Globus pallidus (tissue), 1 donor: ENCODE results near the gene CD9.

Experiments used
- DNase-seq: peaks from one replicate; pipeline ENCODE4 v3.0.0-alpha.2; 2015; ENCODE audit warnings: low spot score

CD9 gene

DNA sequence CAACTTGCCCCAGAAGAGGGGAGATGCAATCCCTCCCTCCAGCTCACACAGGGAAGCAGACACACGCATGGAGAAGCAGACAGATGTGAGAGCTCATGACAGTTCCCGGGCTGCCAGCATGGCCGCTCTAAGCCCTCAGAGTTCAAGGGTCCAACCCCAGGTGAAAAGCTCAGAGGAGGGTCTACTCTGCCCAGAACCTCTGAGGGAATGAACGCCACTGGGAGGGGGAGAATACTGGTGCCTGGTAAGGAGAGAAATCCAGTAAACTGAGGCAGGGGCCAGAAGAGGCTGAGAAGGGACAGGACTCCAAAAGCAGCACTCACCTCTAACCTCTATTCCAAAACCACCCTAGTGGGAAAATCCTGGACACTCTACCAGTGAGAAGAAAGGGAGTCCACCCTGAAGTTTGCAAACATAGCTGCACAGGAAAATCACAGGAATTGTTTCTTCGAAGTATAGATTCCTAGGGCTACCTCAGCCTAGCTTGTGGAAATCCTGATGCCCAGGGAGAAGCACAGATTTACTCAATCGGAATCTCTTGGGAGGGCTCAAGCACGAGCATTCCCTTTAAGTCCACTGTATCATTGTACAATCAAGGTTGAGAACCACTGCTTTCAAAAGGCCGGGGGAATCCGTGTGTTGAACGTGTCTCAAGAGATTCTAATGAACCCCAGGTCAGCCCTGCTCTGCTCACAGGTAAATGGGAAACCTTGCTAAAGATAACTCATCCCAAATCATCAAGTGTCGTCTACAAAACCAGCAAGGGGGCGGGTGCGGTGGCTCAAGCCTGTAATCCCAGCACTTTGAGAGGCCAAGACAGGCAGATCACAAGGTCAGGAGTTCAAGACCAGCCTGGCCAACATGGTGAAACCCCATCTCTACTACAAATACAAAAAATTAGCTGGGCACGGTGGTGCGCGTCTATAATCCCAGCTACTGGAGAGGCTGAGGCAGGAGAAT is 76.0 kb downstream of the CD9 start:
- no peak for DNase-seq

DNA sequence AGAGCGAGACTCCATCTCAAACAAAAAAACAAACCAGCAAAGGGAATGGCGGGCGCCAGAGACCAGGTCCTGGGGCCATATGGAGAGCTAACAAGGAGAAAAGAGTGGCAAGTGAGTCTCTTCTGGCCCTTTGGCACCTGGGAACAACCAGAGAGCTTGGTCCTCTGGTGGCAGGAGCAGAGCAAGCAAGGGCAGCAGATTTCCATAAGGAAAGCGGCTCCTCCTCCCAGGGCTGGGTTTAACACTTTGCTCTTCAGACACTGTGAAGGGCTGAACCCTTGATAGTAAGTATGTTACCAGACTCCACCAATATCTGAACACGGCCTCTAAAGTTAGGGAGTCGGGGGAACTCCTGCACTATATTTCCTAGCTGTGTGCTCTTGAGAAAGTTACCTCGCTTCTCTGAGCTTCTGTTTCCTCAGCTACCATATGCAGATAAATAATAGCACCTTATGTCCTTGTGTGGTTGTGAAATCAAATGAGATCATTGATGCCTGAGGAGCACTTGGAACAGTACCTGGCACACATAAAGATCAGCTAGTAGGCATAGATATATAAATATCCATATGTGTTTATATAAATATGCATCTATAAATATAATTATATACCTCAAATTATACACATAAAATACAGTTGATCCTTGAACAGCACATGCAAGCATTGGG is 76.9 kb downstream of the CD9 start:
- DNase-seq = no peak

DNA sequence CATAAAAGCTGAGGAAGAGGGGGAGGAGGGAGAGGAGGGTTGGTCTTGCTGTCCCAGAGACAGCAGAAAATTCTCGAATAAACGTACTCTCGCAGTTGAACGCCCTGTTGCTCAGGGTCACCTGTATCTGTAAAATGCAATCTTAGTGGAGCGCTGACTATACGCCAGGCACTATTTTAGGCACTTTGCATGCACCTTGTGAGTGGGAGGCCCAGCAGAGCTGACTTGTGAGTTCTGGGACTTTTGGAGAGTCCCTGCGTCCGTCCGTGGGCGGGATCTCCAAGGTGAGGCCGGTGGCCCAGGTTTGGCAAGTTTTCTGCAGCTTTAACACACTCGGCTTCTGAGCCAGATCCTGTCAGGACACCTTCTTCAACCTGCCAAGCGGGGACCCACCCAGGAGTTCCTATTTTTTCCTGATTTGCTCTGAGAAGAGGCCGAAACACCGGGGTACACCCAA is 77.8 kb downstream of the CD9 start:
- DNase-seq = no peak

DNA sequence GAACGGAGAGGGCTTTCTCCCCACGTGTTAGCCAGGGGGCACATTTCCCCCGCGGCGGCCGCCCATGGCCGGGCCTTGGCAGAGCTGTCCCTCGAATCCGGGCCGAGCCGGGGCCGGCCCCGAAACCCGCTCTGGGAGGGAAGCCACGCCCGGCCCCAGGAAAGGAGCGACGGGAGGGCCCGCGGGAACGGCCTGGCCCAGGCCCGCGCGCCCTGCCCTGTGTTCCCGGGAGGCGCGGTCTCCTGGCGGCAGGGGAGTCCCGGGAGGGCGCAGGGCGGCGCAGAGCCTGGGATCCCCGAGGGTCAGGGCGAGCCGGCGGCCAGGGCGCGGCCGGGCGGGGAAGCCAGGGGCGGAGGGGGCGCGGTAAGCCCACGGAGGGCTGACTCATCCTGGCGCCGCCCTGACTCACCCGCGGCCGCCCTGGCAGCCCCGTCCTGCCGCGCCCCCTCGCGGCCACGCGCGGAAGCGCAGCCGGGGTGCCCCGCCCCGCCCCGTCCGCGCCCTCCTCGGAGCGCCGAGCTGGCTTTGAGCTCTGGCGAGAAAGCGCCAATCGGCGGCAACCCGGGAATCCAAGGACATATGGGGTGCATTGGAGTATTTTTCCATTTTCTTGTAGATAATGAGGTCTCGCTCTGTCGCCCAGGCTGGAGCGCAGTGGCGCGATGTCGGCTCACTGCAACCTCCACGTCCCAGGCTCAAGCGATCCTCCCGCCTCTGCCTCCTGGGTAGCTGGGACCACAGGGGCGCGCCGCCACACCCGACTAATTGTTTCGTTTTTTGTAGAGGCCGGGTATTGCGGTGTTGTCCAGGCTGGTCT is 78.4 kb downstream of the CD9 start:
- DNase-seq = peak; percentile 78

DNA sequence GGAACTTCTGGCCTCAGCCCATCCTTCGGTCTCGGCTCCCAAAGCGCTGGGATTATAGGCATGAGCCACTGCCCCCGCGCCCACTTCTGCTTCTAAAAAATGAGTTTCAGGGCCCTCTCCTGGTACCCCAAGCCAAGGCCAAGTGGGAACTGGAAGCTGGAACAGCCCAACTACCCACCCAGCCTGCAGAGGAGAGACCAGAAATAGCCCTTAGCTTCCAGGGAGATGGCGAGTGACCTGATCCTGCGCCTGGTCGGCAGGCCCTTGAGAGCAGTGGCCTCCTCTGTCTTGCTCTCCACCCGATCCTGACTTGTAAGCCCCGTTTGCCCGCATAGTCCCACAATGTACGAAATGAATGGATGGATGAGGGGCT is 79.0 kb downstream of the CD9 start:
- DNase-seq = no peak

GRCh38 chr12:6279631-6280030 is 79.4 kb downstream of the CD9 start:
- DNase-seq = no peak

- no peak for DNase-seq
These were observed 79.9 kb downstream of the CD9 start for GRCh38 chr12:6280053-6280469.

DNA sequence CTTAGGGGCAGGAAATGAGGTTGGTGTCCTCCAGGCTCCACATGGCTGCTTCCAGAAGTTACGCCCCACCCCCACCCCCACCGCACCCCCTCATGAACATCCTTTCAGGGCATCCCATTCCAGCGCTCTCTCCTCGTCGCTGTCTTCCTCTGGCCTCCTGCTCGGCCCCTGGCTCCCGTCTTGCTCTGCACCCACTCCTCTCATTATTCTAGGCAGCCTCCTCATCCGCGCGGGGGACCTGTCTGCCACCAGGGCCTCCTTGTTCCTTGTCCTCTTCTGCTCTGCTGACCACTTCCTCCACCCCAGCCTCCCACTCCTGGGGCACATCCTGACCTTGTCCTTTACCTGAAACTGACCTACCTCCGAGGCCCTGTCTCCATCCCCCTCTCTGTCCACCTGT is 80.5 kb downstream of the CD9 start:
- no peak for DNase-seq

- no peak for DNase-seq
These were observed 81.0 kb downstream of the CD9 start for GRCh38 chr12:6281081-6281809.

GRCh38 chr12:6282453-6282840 is 82.2 kb downstream of the CD9 start:
- no peak for DNase-seq

DNA sequence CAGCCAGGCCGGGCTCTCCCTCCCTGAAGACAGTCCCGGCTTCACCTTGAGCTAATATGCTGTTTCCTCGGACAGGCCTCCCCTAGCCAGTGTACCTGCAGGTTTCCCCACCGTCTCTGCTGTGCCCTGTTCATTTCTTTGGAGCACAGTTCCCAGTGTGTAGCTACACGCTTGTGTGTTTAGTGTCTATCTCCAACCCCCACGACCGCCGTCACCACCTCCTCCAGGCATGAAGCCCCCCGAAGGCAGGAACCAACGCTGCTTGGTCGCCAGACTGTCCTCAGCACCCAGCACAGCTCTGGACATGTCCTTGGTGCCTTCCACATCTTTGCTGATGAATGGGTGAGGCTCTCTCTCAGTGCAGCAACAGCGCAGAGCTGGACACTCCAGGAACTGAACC is 84.1 kb downstream of the CD9 start:
- DNase-seq = no peak

GRCh38 chr12:6285063-6285477 is 84.9 kb downstream of the CD9 start:
- peak; percentile 55 for DNase-seq

- DNase-seq = no peak
These were observed 85.5 kb downstream of the CD9 start for GRCh38 chr12:6285532-6286306.
